PFSK-1 (cell line): Measurements from ENCODE around the gene RSF1.

Experiments
- FOXP2 ChIP-seq: optimal IDR thresholded peaks from 2 replicates; pipeline ENCODE3; 2011; ENCODE audit warnings: borderline replicate concordance, control low read depth, inconsistent platforms; ENCODE audit not compliant: insufficient read depth; ENCODE audit errors: extremely low read length, extremely low read depth
- POLR2AphosphoS5 ChIP-seq: IDR thresholded peaks from 2 replicates; pipeline ENCODE4 v1.6.1; 2012; ENCODE audit warnings: low read depth, mild to moderate bottlenecking, control low read depth, low read length, moderate library complexity
- SIN3A ChIP-seq: IDR thresholded peaks from 2 replicates; pipeline ENCODE4 v1.6.1; 2012; ENCODE audit warnings: mild to moderate bottlenecking, low read length, moderate library complexity, borderline replicate concordance; ENCODE audit not compliant: insufficient read depth
- TAF1 ChIP-seq: IDR thresholded peaks from 2 replicates; pipeline ENCODE4 v1.6.1; 2012; ENCODE audit warnings: low read length, control low read depth, borderline replicate concordance; ENCODE audit not compliant: insufficient read depth
- TF ChIP-seq, protein P1 (sequence below), 2 experiments: IDR thresholded peaks; 2 replicates each; pipeline versions ENCODE4 v1.6.1 to v1.8.0; 2011 to 2012; ENCODE audit warnings: low read depth in 2 of 2, low read length in 2 of 2, control low read depth in 1 of 2, inconsistent platforms in 1 of 2, mild to moderate bottlenecking in 1 of 2, moderate library complexity in 1 of 2; ENCODE audit not compliant: insufficient read depth in 1 of 2

DNA sequence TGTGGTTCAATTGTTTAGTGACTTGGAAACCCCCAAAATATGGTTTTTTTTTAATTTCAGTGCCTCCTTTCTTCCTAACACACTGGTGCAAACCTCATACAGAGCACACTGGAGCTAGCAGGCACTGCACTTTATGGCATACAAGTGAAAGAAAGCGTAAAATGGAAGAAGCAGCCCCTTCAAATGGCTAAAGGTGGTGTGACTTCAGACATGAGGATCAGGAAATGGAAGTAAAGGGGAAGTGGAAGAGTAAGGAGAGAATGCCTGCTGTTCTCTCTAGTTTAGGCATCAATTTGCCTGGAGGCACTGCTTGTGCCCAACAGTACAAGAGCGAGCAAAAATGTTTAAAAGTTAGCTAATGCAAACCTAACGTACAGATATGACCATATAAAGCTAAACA, 5.7 kb downstream of the RSF1 start:
- TF ChIP-seq POLR2AphosphoS5: no peak
- TF ChIP-seq TAF1: no peak
- TF ChIP-seq, protein P1, sequence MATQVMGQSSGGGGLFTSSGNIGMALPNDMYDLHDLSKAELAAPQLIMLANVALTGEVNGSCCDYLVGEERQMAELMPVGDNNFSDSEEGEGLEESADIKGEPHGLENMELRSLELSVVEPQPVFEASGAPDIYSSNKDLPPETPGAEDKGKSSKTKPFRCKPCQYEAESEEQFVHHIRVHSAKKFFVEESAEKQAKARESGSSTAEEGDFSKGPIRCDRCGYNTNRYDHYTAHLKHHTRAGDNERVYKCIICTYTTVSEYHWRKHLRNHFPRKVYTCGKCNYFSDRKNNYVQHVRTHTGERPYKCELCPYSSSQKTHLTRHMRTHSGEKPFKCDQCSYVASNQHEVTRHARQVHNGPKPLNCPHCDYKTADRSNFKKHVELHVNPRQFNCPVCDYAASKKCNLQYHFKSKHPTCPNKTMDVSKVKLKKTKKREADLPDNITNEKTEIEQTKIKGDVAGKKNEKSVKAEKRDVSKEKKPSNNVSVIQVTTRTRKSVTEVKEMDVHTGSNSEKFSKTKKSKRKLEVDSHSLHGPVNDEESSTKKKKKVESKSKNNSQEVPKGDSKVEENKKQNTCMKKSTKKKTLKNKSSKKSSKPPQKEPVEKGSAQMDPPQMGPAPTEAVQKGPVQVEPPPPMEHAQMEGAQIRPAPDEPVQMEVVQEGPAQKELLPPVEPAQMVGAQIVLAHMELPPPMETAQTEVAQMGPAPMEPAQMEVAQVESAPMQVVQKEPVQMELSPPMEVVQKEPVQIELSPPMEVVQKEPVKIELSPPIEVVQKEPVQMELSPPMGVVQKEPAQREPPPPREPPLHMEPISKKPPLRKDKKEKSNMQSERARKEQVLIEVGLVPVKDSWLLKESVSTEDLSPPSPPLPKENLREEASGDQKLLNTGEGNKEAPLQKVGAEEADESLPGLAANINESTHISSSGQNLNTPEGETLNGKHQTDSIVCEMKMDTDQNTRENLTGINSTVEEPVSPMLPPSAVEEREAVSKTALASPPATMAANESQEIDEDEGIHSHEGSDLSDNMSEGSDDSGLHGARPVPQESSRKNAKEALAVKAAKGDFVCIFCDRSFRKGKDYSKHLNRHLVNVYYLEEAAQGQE (IDR thresholded peaks at IDR 0.05; ENCODE audit: insufficient read depth in 1 of 2, low read depth in 2 of 2, low read length in 2 of 2): no peak
- TF ChIP-seq SIN3A: no peak
- TF ChIP-seq FOXP2: no peak
